ENCODE results near the gene LRRC59. TPM values are rescaled to one million over a fixed set of nuclear protein-coding genes. Genes with fewer than 3 reads are reported as not detected.

Gene LRRC59
- 48.9 TPM for total RNA-seq

GRCh38 chr17:50397111-50397918 lies at the start of gene LRRC59:
LRRC59 (minus strand) TSS chr17:50397523; CDS start chr17:50397317, 206 bp downstream.

GRCh38 chr17:50425682-50426471 lies 28.6 kb upstream of the LRRC59 start, which contains the start of gene ACSF2:
ACSF2 (plus strand) TSS chr17:50426218; CDS start chr17:50426262, 44 bp downstream.

GRCh38 chr17:50372758-50373556 lies 24.4 kb downstream of the LRRC59 start, which contains the start of the genes EME1 and MRPL27:
EME1 (plus strand) TSS chr17:50373229; CDS start chr17:50375209, 1,980 bp downstream.
MRPL27 (minus strand) TSS chr17:50373184; CDS start chr17:50373170, 14 bp downstream.

GRCh38 chr17:50345432-50346312 lies 51.7 kb downstream of the LRRC59 start, which contains the start of gene XYLT2:
XYLT2 (plus strand) TSS chr17:50346126; CDS start chr17:50346141, 15 bp downstream.

Small RNA genes within 50 kb of the gene (small RNA-seq; reads per million reads assigned to genes)
- not detected for gene RF00019

Other genes starting within 250 kb of the LRRC59 start
- 59.7 TPM for gene PPP1R9B, start 246.8 kb downstream of the LRRC59 start, total RNA-seq
- gene SGCA, start 231.5 kb downstream of the LRRC59 start, total RNA-seq: not detected
- 42.7 TPM for gene COL1A1, start 195.9 kb downstream of the LRRC59 start, total RNA-seq
- not detected for gene TMEM92, start 123.1 kb downstream of the LRRC59 start, total RNA-seq
- 14.1 TPM for gene XYLT2, start 51.4 kb downstream of the LRRC59 start, total RNA-seq
- 40.8 TPM for gene MRPL27, start 24.3 kb downstream of the LRRC59 start, total RNA-seq
- gene EME1, start 24.3 kb downstream of the LRRC59 start, total RNA-seq: 1.4 TPM
- 4.8 TPM for gene ACSF2, start 28.7 kb upstream of the LRRC59 start, total RNA-seq
- 0.46 TPM for gene CHAD, start 71.4 kb upstream of the LRRC59 start, total RNA-seq
- 14.1 TPM for gene RSAD1, start 81.3 kb upstream of the LRRC59 start, total RNA-seq
- gene MYCBPAP, start 110.9 kb upstream of the LRRC59 start, total RNA-seq: 1.8 TPM
- gene EPN3, start 135.2 kb upstream of the LRRC59 start, total RNA-seq: 0.23 TPM
- gene SPATA20, start 149.7 kb upstream of the LRRC59 start, total RNA-seq: 32.8 TPM
- gene CACNA1G, start 163.2 kb upstream of the LRRC59 start, total RNA-seq: 36.0 TPM
- 0.46 TPM for gene ABCC3, start 237.4 kb upstream of the LRRC59 start, total RNA-seq